HL-60 (cell line): ENCODE results near the gene VAT1L.

Experiments
- DNase-seq, 2 experiments: peaks; one replicate each; pipeline ENCODE4 v3.0.0-alpha.2; 2010 to 2020; ENCODE audit warnings: low read depth in 1 of 2, low spot score in 1 of 2
- H3K27ac ChIP-seq: fragments of 250-450 bp; sonication (Bioruptor Pico); replicated peaks from 2 replicates; pipeline ENCODE4 v1.5.1; 2020; ENCODE audit warnings: mild to moderate bottlenecking, moderate library complexity
- H3K27me3 ChIP-seq: fragments of 250-450 bp; sonication (Bioruptor Pico); 2 replicates; pipeline ENCODE4 v1.5.1; 2021; ENCODE audit warnings: mild to moderate bottlenecking, moderate library complexity; ENCODE audit not compliant: insufficient read depth, poor library complexity, severe bottlenecking
- H3K4me3 ChIP-seq: replicated peaks from 2 replicates; pipeline ENCODE4 v1.5.1; 2011; ENCODE audit warnings: mild to moderate bottlenecking, control low read depth, low read length; ENCODE audit not compliant: insufficient read depth
- CTCF ChIP-seq: IDR thresholded peaks from one replicate; pipeline ENCODE4 v1.5.1; 2011; ENCODE audit warnings: low read length, control low read depth, inconsistent platforms; ENCODE audit not compliant: insufficient read depth
- GABPA ChIP-seq: IDR thresholded peaks from 2 replicates; pipeline ENCODE4 v1.6.1; 2012; ENCODE audit warnings: low read depth
- POLR2AphosphoS5 ChIP-seq: IDR thresholded peaks from 2 replicates; pipeline ENCODE4 v1.6.1; 2012; ENCODE audit warnings: low read depth
- REST ChIP-seq: IDR thresholded peaks from 2 replicates; pipeline ENCODE4 v1.6.1; 2012; ENCODE audit warnings: low read depth; ENCODE audit not compliant: insufficient replicate concordance
- SPI1 ChIP-seq: IDR thresholded peaks from 2 replicates; pipeline ENCODE4 v1.6.1; 2012; ENCODE audit warnings: low read depth, mild to moderate bottlenecking, borderline replicate concordance

Gene VAT1L

GRCh38 chr16:77877712-77878347, 89.5 kb downstream of the VAT1L start:
- Histone ChIP-seq H3K27me3 (no peaks in the 10 kb centered on the region), H3K4me3 (no peak overlapping the region), H3K27ac (no peak overlapping the region)
- no peak for TF ChIP-seq REST
- TF ChIP-seq SPI1 = no peak
- no peak for TF ChIP-seq POLR2AphosphoS5
- no peak for TF ChIP-seq GABPA
- no peak for TF ChIP-seq CTCF
- no peak for DNase-seq

GRCh38 chr16:77881355-77882030, 93.1 kb downstream of the VAT1L start:
- TF ChIP-seq POLR2AphosphoS5 (no peak), SPI1 (no peak), CTCF (no peak), GABPA (no peak), REST (no peak)
- Histone ChIP-seq H3K4me3 (no peak overlapping the region), H3K27me3 (no peaks in the 10 kb centered on the region), H3K27ac (no peak overlapping the region)
- DNase-seq = no peak

GRCh38 chr16:77882358-77882757, 94.0 kb downstream of the VAT1L start:
- no peak overlapping the region for H3K4me3 ChIP-seq
- H3K27me3 ChIP-seq = no peaks in the 10 kb centered on the region
- TF ChIP-seq SPI1 (no peak), GABPA (no peak), POLR2AphosphoS5 (no peak), CTCF (no peak)
- no peak for DNase-seq
- H3K27ac ChIP-seq = no peak overlapping the region
